SK-N-SH (cell line): ENCODE measurements around the gene DLG2. TPM values are rescaled to one million over a fixed set of nuclear protein-coding genes. Genes with fewer than 3 reads are reported as not detected.

Experiments
- CTCF ChIA-PET: fragments of 300-600, 350-600 bp; formaldehyde crosslinking; extraction: SDS; loops from one replicate; lab custom pipeline; 2021; lab: Yijun Ruan, JAX
- POLR2A ChIA-PET: fragments of 350-600 bp; sonication (Branson Sonifier 250); formaldehyde crosslinking; extraction: SDS; loops from one replicate; lab custom pipeline; 2020; ENCODE audit warnings: antibody characterized with exemption, inconsistent platforms; lab: Yijun Ruan, JAX
- DNase-seq: peaks from one replicate; pipeline ENCODE4 v3.0.0; 2012
- H2AFZ ChIP-seq: fragments of 200-600 bp; sonication (generic); 2 replicates; pipeline ENCODE4 v1.8.1; 2016; ENCODE audit warnings: antibody characterized with exemption, mild to moderate bottlenecking, low read depth
- H3F3A ChIP-seq: fragments of 200-600 bp; sonication (generic); replicated peaks from 2 replicates; pipeline ENCODE3; 2016; ENCODE audit warnings: antibody characterized with exemption, mild to moderate bottlenecking; ENCODE audit not compliant: insufficient read depth
- H3K27ac ChIP-seq, 2 experiments: fragments of 200-500 bp in 1 of 2; fragments of 200-600 bp in 1 of 2; sonication (Bioruptor generic) in 1 of 2; sonication (generic), shearing (Covaris generic) in 1 of 2; 2 replicates each; pipeline versions ENCODE4 v1.5.1 to v1.6.1; 2014 to 2016; ENCODE audit warnings: low read depth in 2 of 2, inconsistent platforms in 1 of 2, low read length in 1 of 2, mild to moderate bottlenecking in 1 of 2, mixed read lengths in 1 of 2
- H3K27me3 ChIP-seq: fragments of 200-600 bp; sonication (generic), shearing (Covaris generic); 2 replicates; pipeline ENCODE4 v1.6.1; 2016; ENCODE audit warnings: mixed run types; ENCODE audit not compliant: insufficient read depth
- H3K36me3 ChIP-seq, 2 experiments: fragments of 200-500 bp in 1 of 2; fragments of 200-600 bp in 1 of 2; sonication (Bioruptor generic) in 1 of 2; sonication (generic) in 1 of 2; replicated peaks in 1 of 2; 2 replicates each; pipeline versions ENCODE3 to v1.5.1; 2014 to 2016; ENCODE audit warnings: low read length in 1 of 2, mild to moderate bottlenecking in 1 of 2; ENCODE audit not compliant: insufficient read depth in 2 of 2, control insufficient read depth in 1 of 2
- H3K4me1 ChIP-seq, 2 experiments: fragments of 200-500 bp in 1 of 2; fragments of 200-600 bp in 1 of 2; sonication (Bioruptor generic) in 1 of 2; sonication (generic), shearing (Covaris generic) in 1 of 2; 2 replicates each; pipeline versions ENCODE4 v1.5.1 to v1.6.1; 2014 to 2016; ENCODE audit warnings: low read depth in 1 of 2, low read length in 1 of 2, mixed run types in 1 of 2; ENCODE audit not compliant: insufficient read depth in 2 of 2, control insufficient read depth in 1 of 2
- H3K4me2 ChIP-seq: fragments of 200-600 bp; sonication (generic), shearing (Covaris generic); 2 replicates; pipeline ENCODE4 v1.6.1; 2017; ENCODE audit warnings: mixed run types
- H3K4me3 ChIP-seq, 2 experiments: fragments of 200-500 bp in 1 of 2; fragments of 200-600 bp in 1 of 2; sonication (Bioruptor generic) in 1 of 2; sonication (generic), shearing (Covaris generic) in 1 of 2; 2 replicates each; pipeline versions ENCODE4 v1.5.1 to v1.8.1; 2014 to 2016; ENCODE audit warnings: low read depth in 2 of 2, inconsistent platforms in 1 of 2, low read length in 1 of 2, mild to moderate bottlenecking in 1 of 2, mixed read lengths in 1 of 2, moderate library complexity in 1 of 2
- H3K79me2 ChIP-seq: fragments of 200-600 bp; sonication (generic); 2 replicates; pipeline ENCODE4 v1.8.1; 2017; ENCODE audit warnings: mild to moderate bottlenecking; ENCODE audit not compliant: insufficient read depth
- H3K9ac ChIP-seq: fragments of 200-600 bp; sonication (generic); 2 replicates; pipeline ENCODE4 v1.6.1; 2017; ENCODE audit warnings: mixed run types
- H3K9me2 ChIP-seq: fragments of 200-600 bp; sonication (generic); 2 replicates; pipeline ENCODE4 v1.6.1; 2017; ENCODE audit warnings: mixed run types
- H3K9me3 ChIP-seq: fragments of 200-600 bp; sonication (generic); 2 replicates; pipeline ENCODE4 v1.6.1; 2017; ENCODE audit warnings: mixed run types, mild to moderate bottlenecking, moderate library complexity
- H4K20me1 ChIP-seq: fragments of 200-600 bp; sonication (generic); 2 replicates; pipeline ENCODE4 v1.6.1; 2017; ENCODE audit warnings: mild to moderate bottlenecking, mixed run types; ENCODE audit not compliant: insufficient read depth
- EP300 ChIP-seq, 2 experiments: IDR thresholded peaks; 2 replicates each; pipeline versions ENCODE4 v1.4.0 to v1.6.1; 2012; ENCODE audit warnings: borderline replicate concordance in 1 of 2, low read depth in 1 of 2, low read length in 1 of 2
- EZH2phosphoT487 ChIP-seq: fragments of 200-600 bp; sonication (generic); IDR thresholded peaks from 2 replicates; pipeline ENCODE4 v1.6.1; 2017; ENCODE audit warnings: low read depth, mixed run types, mild to moderate bottlenecking, antibody characterized with exemption, moderate library complexity, borderline replicate concordance
- FOSL2 ChIP-seq: IDR thresholded peaks from 2 replicates; pipeline ENCODE4 v1.4.0; 2012; ENCODE audit warnings: low read depth, mild to moderate bottlenecking, moderate library complexity, borderline replicate concordance
- FOXJ3 ChIP-seq: sonication (generic); formaldehyde crosslinking; IDR thresholded peaks from 2 replicates; pipeline ENCODE4 v1.5.1; 2020; ENCODE audit warnings: mild to moderate bottlenecking, missing genetic modification reagents
- FOXM1 ChIP-seq: IDR thresholded peaks from 2 replicates; pipeline ENCODE4 v1.4.0; 2012; ENCODE audit warnings: low read depth, mild to moderate bottlenecking
- GABPA ChIP-seq: IDR thresholded peaks from 2 replicates; pipeline ENCODE4 v1.4.0; 2012; ENCODE audit warnings: low read depth, mild to moderate bottlenecking
- JUND ChIP-seq: IDR thresholded peaks from 2 replicates; pipeline ENCODE4 v1.4.0; 2012
- MEF2A ChIP-seq: IDR thresholded peaks from 2 replicates; pipeline ENCODE4 v1.4.0; 2012; ENCODE audit warnings: low read depth, borderline replicate concordance
- MXI1 ChIP-seq: IDR thresholded peaks from 2 replicates; pipeline ENCODE4 v1.6.1; 2012; ENCODE audit warnings: mild to moderate bottlenecking, low read depth, low read length, improper control_type of control experiment
- PBX3 ChIP-seq: IDR thresholded peaks from 2 replicates; pipeline ENCODE4; 2012
- RCOR1 ChIP-seq: fragments of 150-350 bp; IDR thresholded peaks from 2 replicates; pipeline ENCODE4 v1.6.1; 2017; ENCODE audit warnings: antibody characterized with exemption, low read length
- REST ChIP-seq: IDR thresholded peaks from 2 replicates; pipeline ENCODE4 v1.6.1; 2012; ENCODE audit warnings: mild to moderate bottlenecking, low read depth, low read length, moderate library complexity
- RXRA ChIP-seq: IDR thresholded peaks from 2 replicates; pipeline ENCODE4 v1.4.0; 2012; ENCODE audit warnings: low read depth, mild to moderate bottlenecking, borderline replicate concordance
- SIN3A ChIP-seq: IDR thresholded peaks from 2 replicates; pipeline ENCODE4 v1.6.1; 2012; ENCODE audit warnings: low read depth, mild to moderate bottlenecking, low read length, moderate library complexity, borderline replicate concordance
- TCF12 ChIP-seq: IDR thresholded peaks from 2 replicates; pipeline ENCODE4 v1.4.0; 2012
- TEAD4 ChIP-seq: IDR thresholded peaks from 2 replicates; pipeline ENCODE4 v1.4.0; 2012; ENCODE audit warnings: mild to moderate bottlenecking, borderline replicate concordance; ENCODE audit not compliant: insufficient read depth
- USF1 ChIP-seq: IDR thresholded peaks from 2 replicates; pipeline ENCODE4 v1.4.0; 2012; ENCODE audit warnings: low read depth, borderline replicate concordance
- YY1 ChIP-seq: IDR thresholded peaks from 2 replicates; pipeline ENCODE4 v1.4.0; 2012; ENCODE audit warnings: low read depth, mild to moderate bottlenecking
- ZBTB33 ChIP-seq: IDR thresholded peaks from 2 replicates; pipeline ENCODE4 v1.4.0; 2012; ENCODE audit warnings: low read depth, borderline replicate concordance
- WGBS: methylation state at CpG from one replicate; pipeline ENCODE4 v1.1.6; 2017; ENCODE audit warnings: low lambda C conversion rate; 5-methylcytosine and 5-hydroxymethylcytosine counted together
- polyA plus RNA-seq, 3 experiments: library from polyadenylated mRNA; depleted of rRNA; stranded (reverse); fragments of >200 nt; gene quantifications; 2 replicates each; pipeline ENCODE4 v1.2.3, GENCODE V29; 2012

The DLG2 gene
- polyA plus RNA-seq, 1 of the 3 experiments (the other 2 are of a cell fraction): 0.21 TPM

GRCh38 chr11:85099522-85099921 is 527.6 kb downstream of the DLG2 start:
- WGBS: 45% methylated on average over 3 of the region's 3 CpGs
- POLR2A ChIA-PET: no interaction called here

GRCh38 chr11:85098996-85099395 is 528.1 kb downstream of the DLG2 start:
- DNase-seq: no peak
- Histone ChIP-seq H3K27ac (no peak overlapping the region), H4K20me1 (no peaks in the 10 kb centered on the region), H3K9me2 (no peaks in the 10 kb centered on the region), H2AFZ (no peak overlapping the region), H3K36me3 (no peaks in the 10 kb centered on the region), H3K4me3 (no peak overlapping the region), H3K9me3 (no peaks in the 10 kb centered on the region), H3K27me3 (no peaks in the 10 kb centered on the region; the same call in 1 of the 2 replicates), H3K4me1 (no peaks in the 10 kb centered on the region), H3K9ac (no peak overlapping the region), H3F3A (no peaks in the 10 kb centered on the region), H3K4me2 (no peak overlapping the region), H3K79me2 (no peaks in the 10 kb centered on the region)
- POLR2A ChIA-PET: no interaction called here
- CTCF ChIA-PET: interaction anchor here (1.3 kb wide), 1 partner anchor 11 kb away, joined by 5 read pairs; no protein-coding TSS in a partner anchor
- no peak for TF ChIP-seq TEAD4
- TF ChIP-seq EZH2phosphoT487: no peak
- no peak for TF ChIP-seq JUND
- no peak for TF ChIP-seq RCOR1
- no peak for TF ChIP-seq GABPA
- TF ChIP-seq RXRA: no peak
- TF ChIP-seq FOSL2: no peak
- TF ChIP-seq USF1: no peak
- TF ChIP-seq REST: no peak
- no peak for TF ChIP-seq MXI1
- WGBS: 0% methylated on average over 4 of the region's 4 CpGs

More at GRCh38 chr11:85099522-85099921, 527.6 kb downstream of the DLG2 start:
- H3K9ac ChIP-seq: no peak overlapping the region
- no peak for DNase-seq
- no peaks in the 10 kb centered on the region; the same call in 1 of the 2 replicates for H3K27me3 ChIP-seq
- no peak overlapping the region for H3K4me3 ChIP-seq
- no peaks in the 10 kb centered on the region for H3K9me2 ChIP-seq
- H3K36me3 ChIP-seq: no peaks in the 10 kb centered on the region
- TF ChIP-seq TCF12 (no peak), SIN3A (no peak), FOXM1 (no peak), EZH2phosphoT487 (no peak), EP300 (IDR thresholded peaks at IDR 0.05; ENCODE audit: borderline replicate concordance in 1 of 2, low read depth in 1 of 2, low read length in 1 of 2) (no peak), FOSL2 (no peak), ZBTB33 (no peak), YY1 (no peak), FOXJ3 (no peak), PBX3 (no peak), MEF2A (no peak)
- no peaks in the 10 kb centered on the region for H3F3A ChIP-seq
- H3K27ac ChIP-seq: no peak overlapping the region
- CTCF ChIA-PET: interaction anchor here (1.3 kb wide), 1 partner anchor 11 kb away, joined by 5 read pairs; no protein-coding TSS in a partner anchor
- no peaks in the 10 kb centered on the region for H3K79me2 ChIP-seq
- no peaks in the 10 kb centered on the region for H4K20me1 ChIP-seq
- H3K4me2 ChIP-seq: no peak overlapping the region
- H3K9me3 ChIP-seq: no peaks in the 10 kb centered on the region
- no peak overlapping the region for H2AFZ ChIP-seq
- no peaks in the 10 kb centered on the region for H3K4me1 ChIP-seq
